Hippocampal formation (tissue), 2 donors: ENCODE measurements around the gene FBXO2.
"Not testable (repeated sequence)": the region's sequence is repeated elsewhere in the genome, so short reads cannot be mapped to it uniquely, and the experiment has no call there.

Experiments
- DNase-seq, 2 donors: peaks; one replicate each; lab custom pipeline; 2025; lab: John Stamatoyannopoulos, UW

Gene FBXO2

GRCh38 chr1:11629184-11630016, 24.8 kb downstream of the FBXO2 start:
- no peak for DNase-seq

- no peak for DNase-seq
These were observed 25.5 kb downstream of the FBXO2 start for GRCh38 chr1:11628767-11629166.

- no peak for DNase-seq
These were observed 27.7 kb downstream of the FBXO2 start for GRCh38 chr1:11626551-11626950.

GRCh38 chr1:11623702-11624101, 30.5 kb downstream of the FBXO2 start:
- DNase-seq, result no peak

GRCh38 chr1:11622398-11622797, 31.8 kb downstream of the FBXO2 start:
- no peak for DNase-seq

GRCh38 chr1:11620924-11621323, 33.3 kb downstream of the FBXO2 start:
- no peak for DNase-seq

GRCh38 chr1:11620405-11620804, 33.8 kb downstream of the FBXO2 start:
- DNase-seq, result no peak

GRCh38 chr1:11617741-11618140, 36.5 kb downstream of the FBXO2 start:
- DNase-seq, result no peak

- no peak for DNase-seq
These were observed 36.9 kb downstream of the FBXO2 start for GRCh38 chr1:11617314-11617713.

GRCh38 chr1:11616766-11617165, 37.5 kb downstream of the FBXO2 start:
- DNase-seq, result no peak

- DNase-seq, result no peak
These were observed 39.1 kb downstream of the FBXO2 start for GRCh38 chr1:11615090-11615489.

- DNase-seq, result no peak
These were observed 40.9 kb downstream of the FBXO2 start for GRCh38 chr1:11613347-11613746.

GRCh38 chr1:11611638-11612327, 42.4 kb downstream of the FBXO2 start:
- no peak for DNase-seq

- no peak for DNase-seq
These were observed 43.5 kb downstream of the FBXO2 start for GRCh38 chr1:11610629-11611180.

- not testable (repeated sequence) for DNase-seq
These were observed 44.9 kb downstream of the FBXO2 start for GRCh38 chr1:11609378-11609777.

- DNase-seq, result not testable (repeated sequence)
These were observed 45.6 kb downstream of the FBXO2 start for GRCh38 chr1:11608596-11609130.

- no peak for DNase-seq
These were observed 47.5 kb downstream of the FBXO2 start for GRCh38 chr1:11606775-11607174.

- no peak for DNase-seq
These were observed 51.2 kb downstream of the FBXO2 start for GRCh38 chr1:11602981-11603380.

GRCh38 chr1:11602424-11602823, 51.8 kb downstream of the FBXO2 start:
- no peak for DNase-seq

GRCh38 chr1:11600836-11601235, 53.4 kb downstream of the FBXO2 start:
- DNase-seq, result no peak

- no peak for DNase-seq
These were observed 54.2 kb downstream of the FBXO2 start for GRCh38 chr1:11599891-11600576.

GRCh38 chr1:11598461-11598860, 55.8 kb downstream of the FBXO2 start:
- no peak for DNase-seq
